Panc1 (cell line): ENCODE data around the gene SLC9A5. TPM values are rescaled to one million over a fixed set of nuclear protein-coding genes. Genes with fewer than 3 reads are reported as not detected.

Experiments
- ATAC-seq: fragments of 200-7000 bp; cut with Tn5 transposase; 2 replicates; pipeline ENCODE4 v1.9.1; 2020; ENCODE audit warnings: mild to moderate bottlenecking, moderate library complexity
- BruUV-seq: library from RNA; stranded (reverse); fragments of 400-500 nt; replicated peaks from 2 replicates; lab custom pipeline; 2021; lab: Mats Ljungman, UMichigan
- CTCF ChIA-PET: fragments of 300-600 bp; sonication (Branson Sonifier 250); formaldehyde crosslinking; loops from one replicate; lab custom pipeline; 2022; ENCODE audit warnings: antibody characterized with exemption; lab: Charles Lee
- POLR2A ChIA-PET: fragments of 300-600 bp; sonication (Branson Sonifier 250); formaldehyde crosslinking; loops from one replicate; lab custom pipeline; 2022; ENCODE audit warnings: antibody characterized with exemption; lab: Charles Lee
- DNase-seq: peaks from one replicate; pipeline ENCODE4 v3.0.0-alpha.2; 2010; ENCODE audit warnings: low read depth, low spot score
- H3K27ac ChIP-seq: 2 replicates; pipeline ENCODE4 v1.5.1; 2011; ENCODE audit warnings: mild to moderate bottlenecking, low read length, inconsistent platforms
- H3K27me3 ChIP-seq: fragments of 200-500 bp; sonication (Bioruptor generic); 2 replicates; pipeline ENCODE4 v1.6.0; 2014; ENCODE audit warnings: low read length, inconsistent platforms; ENCODE audit not compliant: control insufficient read depth, insufficient read depth
- H3K36me3 ChIP-seq: fragments of 200-500 bp; sonication (Bioruptor generic); 2 replicates; pipeline ENCODE4 v1.5.1; 2014; ENCODE audit warnings: inconsistent platforms, mild to moderate bottlenecking, low read length, moderate library complexity; ENCODE audit not compliant: control insufficient read depth, insufficient read depth
- H3K4me1 ChIP-seq: 2 replicates; pipeline ENCODE4 v1.5.1; 2011; ENCODE audit warnings: inconsistent platforms, mild to moderate bottlenecking, low read length, moderate library complexity; ENCODE audit not compliant: control insufficient read depth, insufficient read depth
- H3K4me3 ChIP-seq, 2 experiments: 2 replicates each; pipeline ENCODE4 v1.5.1; 2011 to 2012; ENCODE audit warnings: low read depth in 2 of 2, low read length in 2 of 2, mild to moderate bottlenecking in 2 of 2, inconsistent platforms in 1 of 2, moderate library complexity in 1 of 2
- H3K9me3 ChIP-seq: fragments of 200-500 bp; sonication (Bioruptor generic); 2 replicates; pipeline ENCODE4 v1.5.1; 2014; ENCODE audit warnings: low read depth, mild to moderate bottlenecking, inconsistent platforms, low read length, moderate library complexity; ENCODE audit not compliant: control insufficient read depth, insufficient read depth
- POLR2AphosphoS5 ChIP-seq: IDR thresholded peaks from 2 replicates; pipeline ENCODE4 v1.6.1; 2012; ENCODE audit warnings: mild to moderate bottlenecking, low read depth, low read length, moderate library complexity
- SIN3A ChIP-seq: IDR thresholded peaks from 2 replicates; pipeline ENCODE4 v1.6.1; 2012; ENCODE audit warnings: low read depth, mild to moderate bottlenecking, low read length, moderate library complexity, borderline replicate concordance; ENCODE audit not compliant: insufficient read depth
- TCF7L2 ChIP-seq: IDR thresholded peaks from 2 replicates; pipeline ENCODE4 v1.6.1; 2011; ENCODE audit warnings: mild to moderate bottlenecking, low read depth, low read length, inconsistent platforms
- in situ Hi-C: cut with HindIII; loops from 2 replicates; pipeline ENCODE4 v1.10.0; 2016; ENCODE audit warnings: low sequenced_read_pairs, low pct_unique_long_range_greater_than_20kb
- intact Hi-C: fragments of 100-400 bp; cut with micrococcal nuclease; formaldehyde crosslinking; loops from one replicate; pipeline ENCODE4 v1.10.0; 2022; ENCODE audit not compliant: unreplicated experiment
- total RNA-seq: library from RNA; stranded (reverse); gene quantifications from one replicate; pipeline ENCODE4 v1.2.1, GENCODE V29; 2021; ENCODE audit not compliant: unreplicated experiment
- TF ChIP-seq, protein P1 (sequence below), 2 experiments: IDR thresholded peaks; 2 replicates each; pipeline ENCODE4 v1.6.1; 2011 to 2012; ENCODE audit warnings: low read depth in 2 of 2, control low read depth in 1 of 2, low read length in 1 of 2, mild to moderate bottlenecking in 1 of 2, moderate library complexity in 1 of 2; ENCODE audit not compliant: insufficient read depth in 1 of 2

The SLC9A5 gene
- total RNA-seq, 1 experiment from 2014 or later, result 1.7 TPM

DNA sequence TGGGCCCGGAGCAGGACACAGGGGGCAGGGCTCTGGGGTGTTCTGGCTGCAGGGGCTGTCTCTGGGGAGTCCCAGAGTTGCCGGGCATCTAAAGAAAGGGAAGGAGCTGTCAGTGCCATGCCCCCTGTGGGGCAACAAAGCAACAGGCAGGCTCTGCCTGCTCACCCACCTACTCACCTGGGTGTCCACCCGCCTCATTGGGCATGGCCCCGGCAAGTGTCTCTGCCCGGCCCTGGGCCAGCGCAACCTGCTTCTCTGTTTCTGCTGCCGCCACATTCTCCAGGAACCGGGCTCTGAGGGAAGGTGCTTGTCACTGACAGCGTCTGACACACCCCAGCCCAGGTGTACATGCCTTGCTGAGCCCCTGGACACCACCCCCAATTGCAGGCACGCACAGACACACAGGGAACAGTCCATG, 14.6 kb upstream of the SLC9A5 start:
- intact Hi-C loops, result no loop called here
- H3K4me3 ChIP-seq, result no peak overlapping the region
- in situ Hi-C loops, result no loop called here
- H3K9me3 ChIP-seq, result no peaks in the 10 kb centered on the region
- H3K27me3 ChIP-seq, result no peaks in the 10 kb centered on the region
- CTCF ChIA-PET, result no interaction called here
- ATAC-seq (no peak), DNase-seq (no peak)
- POLR2A ChIA-PET, result interaction anchor here (0.6 kb wide), 2 partner anchors 58 to 706 kb away, joined by 3 to 14 read pairs; no protein-coding TSS in a partner anchor
- no peaks in the 10 kb centered on the region for H3K36me3 ChIP-seq
- no peak overlapping the region for H3K27ac ChIP-seq
- no TSS peak for BruUV-seq
- TF ChIP-seq TCF7L2 (no peak), POLR2AphosphoS5 (no peak)
- TF ChIP-seq, protein P1, sequence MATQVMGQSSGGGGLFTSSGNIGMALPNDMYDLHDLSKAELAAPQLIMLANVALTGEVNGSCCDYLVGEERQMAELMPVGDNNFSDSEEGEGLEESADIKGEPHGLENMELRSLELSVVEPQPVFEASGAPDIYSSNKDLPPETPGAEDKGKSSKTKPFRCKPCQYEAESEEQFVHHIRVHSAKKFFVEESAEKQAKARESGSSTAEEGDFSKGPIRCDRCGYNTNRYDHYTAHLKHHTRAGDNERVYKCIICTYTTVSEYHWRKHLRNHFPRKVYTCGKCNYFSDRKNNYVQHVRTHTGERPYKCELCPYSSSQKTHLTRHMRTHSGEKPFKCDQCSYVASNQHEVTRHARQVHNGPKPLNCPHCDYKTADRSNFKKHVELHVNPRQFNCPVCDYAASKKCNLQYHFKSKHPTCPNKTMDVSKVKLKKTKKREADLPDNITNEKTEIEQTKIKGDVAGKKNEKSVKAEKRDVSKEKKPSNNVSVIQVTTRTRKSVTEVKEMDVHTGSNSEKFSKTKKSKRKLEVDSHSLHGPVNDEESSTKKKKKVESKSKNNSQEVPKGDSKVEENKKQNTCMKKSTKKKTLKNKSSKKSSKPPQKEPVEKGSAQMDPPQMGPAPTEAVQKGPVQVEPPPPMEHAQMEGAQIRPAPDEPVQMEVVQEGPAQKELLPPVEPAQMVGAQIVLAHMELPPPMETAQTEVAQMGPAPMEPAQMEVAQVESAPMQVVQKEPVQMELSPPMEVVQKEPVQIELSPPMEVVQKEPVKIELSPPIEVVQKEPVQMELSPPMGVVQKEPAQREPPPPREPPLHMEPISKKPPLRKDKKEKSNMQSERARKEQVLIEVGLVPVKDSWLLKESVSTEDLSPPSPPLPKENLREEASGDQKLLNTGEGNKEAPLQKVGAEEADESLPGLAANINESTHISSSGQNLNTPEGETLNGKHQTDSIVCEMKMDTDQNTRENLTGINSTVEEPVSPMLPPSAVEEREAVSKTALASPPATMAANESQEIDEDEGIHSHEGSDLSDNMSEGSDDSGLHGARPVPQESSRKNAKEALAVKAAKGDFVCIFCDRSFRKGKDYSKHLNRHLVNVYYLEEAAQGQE (IDR thresholded peaks at IDR 0.05; ENCODE audit: insufficient read depth in 1 of 2, low read depth in 2 of 2, low read length in 1 of 2), result no peak
- H3K4me1 ChIP-seq, result no peaks in the 10 kb centered on the region

DNA sequence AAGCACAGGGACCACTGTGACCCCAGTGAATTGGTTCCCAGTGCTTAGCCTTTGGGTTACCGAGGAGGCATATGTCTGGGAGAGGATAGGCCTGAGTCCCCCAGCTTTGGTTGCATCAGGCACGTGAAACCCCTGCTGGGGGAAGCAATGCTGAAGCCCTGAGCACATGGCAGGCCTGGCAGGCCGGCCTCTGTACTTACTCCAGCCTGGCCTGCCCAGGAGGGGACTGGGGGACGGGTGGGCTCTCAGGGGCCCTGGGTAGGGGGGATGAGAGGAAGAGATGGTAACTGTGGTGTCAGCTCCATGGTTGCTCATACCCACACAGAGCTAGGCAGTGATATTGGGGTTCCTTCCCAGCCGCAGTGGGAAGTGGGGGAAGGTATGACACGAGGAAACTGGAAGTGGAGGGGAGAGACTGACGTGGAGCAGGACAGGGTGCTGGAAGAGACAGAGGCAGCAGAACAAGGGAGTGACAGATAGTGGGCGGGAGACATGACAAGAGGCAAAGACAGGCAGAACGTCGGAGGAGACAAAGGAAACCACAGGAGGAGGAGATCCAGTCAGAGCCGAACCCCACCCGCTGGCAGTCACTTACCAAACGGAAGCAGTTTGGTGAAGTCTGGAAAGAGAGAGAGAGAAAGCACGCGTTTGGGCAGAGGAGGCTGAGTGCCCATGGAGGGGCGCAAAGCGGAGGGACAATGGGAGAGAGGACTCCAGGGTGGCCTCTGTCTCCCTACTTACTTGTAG, 12.8 kb upstream of the SLC9A5 start:
- in situ Hi-C loops, result no loop called here
- POLR2A ChIA-PET, result interaction anchor here (0.6 kb wide), 1 partner anchor 21 kb away, joined by 3 read pairs; no protein-coding TSS in a partner anchor
- ATAC-seq, result no peak
- H3K4me3 ChIP-seq, result no peak overlapping the region
- no peak overlapping the region for H3K27ac ChIP-seq
- H3K27me3 ChIP-seq, result no peaks in the 10 kb centered on the region
- no TSS peak for BruUV-seq
- H3K4me1 ChIP-seq, result no peaks in the 10 kb centered on the region
- H3K9me3 ChIP-seq, result no peaks in the 10 kb centered on the region
- no peak for TF ChIP-seq SIN3A
- TF ChIP-seq, protein P1 (IDR thresholded peaks at IDR 0.05; ENCODE audit: insufficient read depth in 1 of 2, low read depth in 2 of 2, low read length in 1 of 2), result no peak
- DNase-seq, result no peak
- H3K36me3 ChIP-seq, result no peaks in the 10 kb centered on the region
- CTCF ChIA-PET, result no interaction called here
- intact Hi-C loops, result no loop called here
